ENCODE results near the gene OTOL1.
"Not testable (repeated sequence)": the region's sequence is repeated elsewhere in the genome, so short reads cannot be mapped to it uniquely, and the experiment has no call there.

- TF ChIP-seq IRF3 (IDR thresholded peaks at IDR 0.05); PKNOX1 (IDR thresholded peaks at IDR 0.05); SUZ12 (IDR thresholded peaks at IDR 0.05; ENCODE audit: unreplicated experiment); JUND (IDR thresholded peaks at IDR 0.05; ENCODE audit: low read depth, low read length); FOS (IDR thresholded peaks at IDR 0.05; ENCODE audit: borderline replicate concordance, extremely low read depth, insufficient read length): not testable (repeated sequence)
These were observed 8.3 kb upstream of the OTOL1 start for GRCh38 chr3:161488284-161488683.

Data from GM12878 (cell line).